PC-9 (cell line): ENCODE measurements around the gene GYG1.

Source experiments
- CTCF ChIP-seq: fragments of 200-600 bp; sonication (generic); conservative IDR thresholded peaks from 2 replicates; pipeline ENCODE4 v1.6.1; 2017; ENCODE audit warnings: mixed run types, antibody characterized with exemption, mild to moderate bottlenecking, moderate library complexity
- EZH2 ChIP-seq: fragments of 200-600 bp; sonication (generic); IDR thresholded peaks from 2 replicates; pipeline ENCODE4 v1.8.0; 2017; ENCODE audit warnings: antibody characterized with exemption, low read depth

GRCh38 chr3:149042789-149043386 lies 51.5 kb downstream of the GYG1 start:
- TF ChIP-seq CTCF (no peak), EZH2 (no peak)
